Aorta (tissue), 5 donors: ENCODE results near the gene CCDC141. TPM values are rescaled to one million over a fixed set of nuclear protein-coding genes. Genes with fewer than 3 reads are reported as not detected.
A peak's percentile ranks its signal among the peaks of the same experiment; 100 is the strongest.
"Not testable (repeated sequence)": the region's sequence is repeated elsewhere in the genome, so short reads cannot be mapped to it uniquely, and the experiment has no call there.

Source experiments
- ATAC-seq: fragments of 200-7000 bp; cut with Tn5 transposase; one replicate; pipeline ENCODE4 v1.9.1; 2022; ENCODE audit warnings: moderate library complexity; ENCODE audit not compliant: low FRiP score
- DNase-seq, 2 donors: peaks; one replicate each; pipeline ENCODE4 v3.0.0-alpha.2; 2020
- H3K27ac ChIP-seq, 2 donors: one replicate each; pipeline ENCODE4 v1.5.1; 2013; ENCODE audit warnings: low read length in 2 of 2, mild to moderate bottlenecking in 2 of 2, moderate library complexity in 2 of 2, control low read depth in 1 of 2, inconsistent platforms in 1 of 2, low read depth in 1 of 2
- H3K27me3 ChIP-seq, 2 donors: one replicate each; pipeline ENCODE4 v1.6.1; 2013; ENCODE audit warnings: control low read depth in 1 of 2, low read length in 1 of 2, mild to moderate bottlenecking in 1 of 2, moderate library complexity in 1 of 2; ENCODE audit not compliant: insufficient read depth in 2 of 2, control insufficient read depth in 1 of 2
- H3K36me3 ChIP-seq, 2 donors: one replicate each; pipeline ENCODE4 v1.6.1; 2013; ENCODE audit warnings: control low read depth in 1 of 2, low read length in 1 of 2, mild to moderate bottlenecking in 1 of 2; ENCODE audit not compliant: insufficient read depth in 2 of 2, control insufficient read depth in 1 of 2
- H3K4me1 ChIP-seq, 2 donors: one replicate each; pipeline ENCODE4 v1.6.1; 2013; ENCODE audit warnings: low read length in 2 of 2, control low read depth in 1 of 2, mild to moderate bottlenecking in 1 of 2, moderate library complexity in 1 of 2; ENCODE audit not compliant: insufficient read depth in 2 of 2, control insufficient read depth in 1 of 2
- H3K4me3 ChIP-seq, 2 donors: one replicate each; pipeline ENCODE4 v1.5.1; 2013; ENCODE audit warnings: low read length in 2 of 2, control low read depth in 1 of 2, mild to moderate bottlenecking in 1 of 2
- H3K9me3 ChIP-seq: one replicate; pipeline ENCODE4 v1.6.1; 2013; ENCODE audit warnings: mild to moderate bottlenecking, low read length; ENCODE audit not compliant: control insufficient read depth
- WGBS, 2 donors: extraction: QIAGEN DNeasy Blood & Tissue Kit; methylation state at CpG; one replicate each; pipeline ENCODE4 v1.1.7; 2013; 5-methylcytosine and 5-hydroxymethylcytosine counted together
- intact Hi-C, 2 donors: fragments of 100-400 bp; cut with DNase I; formaldehyde crosslinking; loops; one replicate each; pipeline versions ENCODE4 v1.14.2 to v1.15.0; 2022
- polyA plus RNA-seq, 2 donors: library from polyadenylated mRNA; stranded (reverse); fragments of 200-250 nt; gene quantifications; one replicate each; pipeline ENCODE4 v1.2.3, GENCODE V29; 2013
- total RNA-seq, 2 donors: library from RNA; stranded (reverse); fragmentation: NEBNext Ultra II Directional; extraction: Animal tissue kit (Norgen Biotek cat#: 25700); gene quantifications; one replicate each; pipeline ENCODE4 v1.2.1, GENCODE V29; 2021
- donor health status: healthy with polysubstance abuse.
- donor health status: Bipolar disorder and iron deficiency.
- donor health status: DM: no; HTN: no; CAD: no.
- donor health status: DM: no; HTN: no; CAD: no.
- donor health status: DM: yes; HTN: yes; CAD: no.

Gene CCDC141
- total and polyA plus RNA-seq, 4 donors, result 0.13 to 28.3 (median 2.0) TPM

- H3K9me3 ChIP-seq, result peaks cover 4% of the 10 kb centered on the region
- 74 to 80% methylated on average over 3 of the region's 3 CpGs for WGBS, 2 donors
- no peaks in the 10 kb centered on the region for H3K4me1 ChIP-seq
- ATAC-seq (no peak), DNase-seq (no peak)
- H3K27me3 ChIP-seq, result no peaks in the 10 kb centered on the region
- H3K27ac ChIP-seq, result no peak overlapping the region
- intact Hi-C loops, result no loop called here
- H3K36me3 ChIP-seq, result no peaks in the 10 kb centered on the region
- H3K4me3 ChIP-seq, result no peak overlapping the region
Observed at GRCh38 chr2:179072527-179072926, 22.6 kb upstream of the CCDC141 start.

- peaks cover 4% of the 10 kb centered on the region for H3K9me3 ChIP-seq
- H3K4me1 ChIP-seq, result no peaks in the 10 kb centered on the region
- 83 to 88% methylated on average over 3 of the region's 3 CpGs for WGBS, 2 donors
- no peaks in the 10 kb centered on the region for H3K27me3 ChIP-seq
- ATAC-seq (no peak), DNase-seq (no peak)
- no peaks in the 10 kb centered on the region for H3K36me3 ChIP-seq
- H3K27ac ChIP-seq, result no peak overlapping the region
- intact Hi-C loops, result no loop called here
- no peak overlapping the region for H3K4me3 ChIP-seq
Observed at GRCh38 chr2:179071810-179072355, 21.9 kb upstream of the CCDC141 start.

- no peaks in the 10 kb centered on the region for H3K27me3 ChIP-seq
- H3K9me3 ChIP-seq, result peaks cover 2% of the 10 kb centered on the region
- H3K4me3 ChIP-seq, result no peak overlapping the region
- intact Hi-C loops, result no loop called here
- no peak for DNase-seq
- H3K36me3 ChIP-seq, result no peaks in the 10 kb centered on the region
- H3K4me1 ChIP-seq, result no peaks in the 10 kb centered on the region
- 28 to 46% methylated on average over 2 of the region's 2 CpGs for WGBS, 2 donors
- no peak overlapping the region for H3K27ac ChIP-seq
- ATAC-seq, result no peak
Observed at GRCh38 chr2:179070895-179071294, 21.0 kb upstream of the CCDC141 start.

- no peaks in the 10 kb centered on the region for H3K27me3 ChIP-seq
- no peak for ATAC-seq
- WGBS, 2 donors, result 89 to 97% methylated on average over 1 of the region's 1 CpG
Observed at GRCh38 chr2:179069685-179070084, 19.7 kb upstream of the CCDC141 start.

GRCh38 chr2:179068991-179069643 is 19.2 kb upstream of the CCDC141 start:
- Histone ChIP-seq H3K27ac (no peak overlapping the region), H3K4me3 (no peak overlapping the region), H3K36me3 (no peaks in the 10 kb centered on the region), H3K27me3 (no peaks in the 10 kb centered on the region), H3K4me1 (no peaks in the 10 kb centered on the region), H3K9me3 (no peaks in the 10 kb centered on the region)
- intact Hi-C loops, result no loop called here
- DNase-seq (no peak), ATAC-seq (no peak)
- 64% methylated on average over 2 of the region's 2 CpGs for WGBS, 2 donors

More at GRCh38 chr2:179069685-179070084, 19.7 kb upstream of the CCDC141 start:
- H3K4me1 ChIP-seq, result no peaks in the 10 kb centered on the region
- no peaks in the 10 kb centered on the region for H3K36me3 ChIP-seq
- no peak for DNase-seq
- H3K4me3 ChIP-seq, result no peak overlapping the region
- H3K9me3 ChIP-seq, result no peaks in the 10 kb centered on the region
- H3K27ac ChIP-seq, result no peak overlapping the region
- intact Hi-C loops, result no loop called here

- H3K9me3 ChIP-seq, result no peaks in the 10 kb centered on the region
- peak overlapping the region in 1 of 2 donors; percentile 2 for H3K27ac ChIP-seq
- DNase-seq, result no peak
- H3K36me3 ChIP-seq, result no peaks in the 10 kb centered on the region
- H3K27me3 ChIP-seq, result no peaks in the 10 kb centered on the region
- no peak overlapping the region for H3K4me3 ChIP-seq
- intact Hi-C loops, result no loop called here
- ATAC-seq, result no peak
- no peaks in the 10 kb centered on the region for H3K4me1 ChIP-seq
- 62 to 66% methylated on average over 2 of the region's 2 CpGs for WGBS, 2 donors
Observed at GRCh38 chr2:179059026-179059700, 9.2 kb upstream of the CCDC141 start.

- Histone ChIP-seq H3K27me3 (no peaks in the 10 kb centered on the region), H3K36me3 (no peaks in the 10 kb centered on the region), H3K4me1 (no peaks in the 10 kb centered on the region), H3K4me3 (no peak overlapping the region), H3K9me3 (no peaks in the 10 kb centered on the region), H3K27ac (no peak overlapping the region)
- intact Hi-C loops, result no loop called here
- DNase-seq, result no peak
- no peak for ATAC-seq
- 91 to 94% methylated on average over 5 of the region's 5 CpGs for WGBS, 2 donors
Observed at GRCh38 chr2:179057737-179058136, 7.8 kb upstream of the CCDC141 start.

- H3K27me3 ChIP-seq, intact Hi-C loops, H3K4me3 ChIP-seq, H3K36me3 ChIP-seq, H3K9me3 ChIP-seq, ATAC-seq, H3K4me1 ChIP-seq, DNase-seq, H3K27ac ChIP-seq: not testable (repeated sequence)
- WGBS, 2 donors, result 91 to 97% methylated on average over 3 of the region's 3 CpGs
Observed at GRCh38 chr2:179053568-179053967, 3.6 kb upstream of the CCDC141 start.

- no peak overlapping the region for H3K27ac ChIP-seq
- no peak overlapping the region for H3K4me3 ChIP-seq
- WGBS, 2 donors, result 85 to 88% methylated on average over 4 of the region's 4 CpGs
- intact Hi-C loops, result no loop called here
- no peaks in the 10 kb centered on the region for H3K36me3 ChIP-seq
- H3K4me1 ChIP-seq, result peaks cover 0 to 6% of the 10 kb centered on the region in 2 donors
- H3K9me3 ChIP-seq, result no peaks in the 10 kb centered on the region
- H3K27me3 ChIP-seq, result no peaks in the 10 kb centered on the region
- DNase-seq, result no peak
- ATAC-seq, result no peak
Observed at GRCh38 chr2:179051250-179051649, 1.3 kb upstream of the CCDC141 start.
